IMR-90 (cell line): ENCODE results near the gene ZNF778. TPM values are rescaled to one million over a fixed set of nuclear protein-coding genes. Genes with fewer than 3 reads are reported as not detected.

Experiments
- ATAC-seq: fragments of 200-7000 bp; cut with Tn5 transposase; 2 replicates; pipeline ENCODE4 v1.9.1; 2020; ENCODE audit warnings: low read depth, mild to moderate bottlenecking, moderate library complexity
- BruUV-seq: library from RNA; stranded (reverse); fragments of 400-500 nt; replicated peaks from 2 replicates; lab custom pipeline; 2021; lab: Mats Ljungman, UMichigan
- CTCF ChIA-PET: fragments of 300-600 bp; formaldehyde crosslinking; extraction: SDS; loops from one replicate; lab custom pipeline; 2021; ENCODE audit warnings: antibody characterized with exemption; lab: Yijun Ruan, JAX
- POLR2A ChIA-PET: fragments of 300-600 bp; sonication (Branson Sonifier 250); formaldehyde crosslinking; loops from one replicate; lab custom pipeline; 2022; ENCODE audit warnings: antibody characterized with exemption; ENCODE audit not compliant: unreplicated experiment; lab: Charles Lee
- DNase-seq: peaks from one replicate; pipeline ENCODE4 v3.0.0; 2013
- H2AFZ ChIP-seq: replicated peaks from 2 replicates; pipeline ENCODE3; 2013; ENCODE audit warnings: low read length, mild to moderate bottlenecking; ENCODE audit not compliant: poor library complexity
- H2AK5ac ChIP-seq: 2 replicates; pipeline ENCODE4 v1.6.1; 2013; ENCODE audit warnings: low read depth, low read length, inconsistent platforms
- H2AK9ac ChIP-seq: replicated peaks from 2 replicates; pipeline ENCODE3; 2013; ENCODE audit warnings: mild to moderate bottlenecking, low read depth, low read length, moderate library complexity; ENCODE audit not compliant: poor library complexity
- H2BK120ac ChIP-seq: 2 replicates; pipeline ENCODE4 v1.6.1; 2013; ENCODE audit warnings: low read depth, low read length, inconsistent platforms
- H2BK15ac ChIP-seq: 3 replicates; pipeline ENCODE4 v1.6.1; 2013; ENCODE audit warnings: low read depth, low read length, inconsistent platforms
- H2BK20ac ChIP-seq: 2 replicates; pipeline ENCODE4 v1.6.1; 2013; ENCODE audit warnings: low read depth, mild to moderate bottlenecking, inconsistent platforms, low read length, moderate library complexity
- H2BK5ac ChIP-seq: 2 replicates; pipeline ENCODE4 v1.6.1; 2013; ENCODE audit warnings: mild to moderate bottlenecking, low read depth, low read length, inconsistent platforms; ENCODE audit not compliant: poor library complexity, severe bottlenecking
- H3K14ac ChIP-seq: replicated peaks from 2 replicates; pipeline ENCODE4 v1.6.1; 2013; ENCODE audit warnings: low read depth, low read length, inconsistent platforms
- H3K18ac ChIP-seq: 2 replicates; pipeline ENCODE4 v1.6.1; 2013; ENCODE audit warnings: low read depth, low read length, control low read depth
- H3K23ac ChIP-seq: 2 replicates; pipeline ENCODE4 v1.6.1; 2013; ENCODE audit warnings: low read depth, low read length, inconsistent platforms
- H3K27ac ChIP-seq: 2 replicates; pipeline ENCODE4 v1.5.1; 2013; ENCODE audit warnings: mild to moderate bottlenecking, control low read depth, low read length; ENCODE audit not compliant: insufficient read depth
- H3K27me3 ChIP-seq: 2 replicates; pipeline ENCODE4 v1.6.1; 2013; ENCODE audit warnings: low read length; ENCODE audit not compliant: control insufficient read depth, insufficient read depth
- H3K36me3 ChIP-seq: 2 replicates; pipeline ENCODE4 v1.6.1; 2013; ENCODE audit warnings: low read length, mixed read lengths; ENCODE audit not compliant: control insufficient read depth, insufficient read depth
- H3K4ac ChIP-seq: 2 replicates; pipeline ENCODE4 v1.6.1; 2013; ENCODE audit warnings: low read depth, low read length, inconsistent platforms
- H3K4me1 ChIP-seq: 2 replicates; pipeline ENCODE4 v1.6.1; 2013; ENCODE audit warnings: low read length, mixed read lengths; ENCODE audit not compliant: control insufficient read depth, insufficient read depth
- H3K4me2 ChIP-seq: 2 replicates; pipeline ENCODE4 v1.6.1; 2013; ENCODE audit warnings: low read depth, mild to moderate bottlenecking, control low read depth, low read length, moderate library complexity
- H3K4me3 ChIP-seq: 2 replicates; pipeline ENCODE4 v1.5.1; 2013; ENCODE audit warnings: low read depth, mild to moderate bottlenecking, control low read depth, low read length, moderate library complexity; ENCODE audit not compliant: insufficient read depth
- H3K56ac ChIP-seq: 2 replicates; pipeline ENCODE4 v1.6.1; 2013; ENCODE audit warnings: low read length, inconsistent platforms; ENCODE audit not compliant: insufficient read depth; ENCODE audit errors: extremely low read depth
- H3K79me1 ChIP-seq, 2 experiments: 2 replicates each; pipeline ENCODE4 v1.6.1; 2013; ENCODE audit warnings: low read length in 2 of 2, inconsistent platforms in 1 of 2, low read depth in 1 of 2
- H3K9ac ChIP-seq: 2 replicates; pipeline ENCODE4 v1.6.1; 2013; ENCODE audit warnings: low read depth, low read length, control low read depth
- H3K9me1 ChIP-seq: 2 replicates; pipeline ENCODE4 v1.6.1; 2013; ENCODE audit warnings: low read length, inconsistent platforms; ENCODE audit not compliant: insufficient read depth
- H3K9me3 ChIP-seq: 2 replicates; pipeline ENCODE4 v1.6.1; 2013; ENCODE audit warnings: low read length; ENCODE audit not compliant: control insufficient read depth, insufficient read depth
- H4K20me1 ChIP-seq: 2 replicates; pipeline ENCODE4 v1.6.1; 2013; ENCODE audit warnings: low read length, inconsistent platforms; ENCODE audit not compliant: insufficient read depth
- H4K5ac ChIP-seq: 2 replicates; pipeline ENCODE4 v1.6.1; 2013; ENCODE audit warnings: mild to moderate bottlenecking, low read depth, low read length, control low read depth
- H4K8ac ChIP-seq, 2 experiments: 2 replicates each; pipeline ENCODE4 v1.6.1; 2013; ENCODE audit warnings: low read depth in 2 of 2, low read length in 2 of 2, control low read depth in 1 of 2, inconsistent platforms in 1 of 2
- H4K91ac ChIP-seq: 2 replicates; pipeline ENCODE4 v1.6.1; 2013; ENCODE audit warnings: low read depth, low read length, inconsistent platforms; ENCODE audit not compliant: insufficient read depth
- NFE2L2 ChIP-seq: fragments of 150-350 bp; IDR thresholded peaks from 2 replicates; pipeline ENCODE4 v1.6.1; 2016; ENCODE audit warnings: low read depth, mild to moderate bottlenecking, low read length
- WGBS, 2 experiments: methylation state at CpG; one replicate each; pipeline versions ENCODE4 v1.1.5 to v1.1.7; 2013; ENCODE audit warnings: missing lambda C conversion rate in 2 of 2; ENCODE audit not compliant: insufficient read length in 1 of 2; ENCODE audit errors: extremely low coverage in 2 of 2; 5-methylcytosine and 5-hydroxymethylcytosine counted together
- dilution Hi-C: fragments of 300-500 bp; cut with HindIII; formaldehyde crosslinking; loops from one replicate; pipeline ENCODE4 v1.14.3; 2018; ENCODE audit warnings: low sequenced_read_pairs; ENCODE audit not compliant: unreplicated experiment
- in situ Hi-C: fragments of 300-500 bp; cut with MboI; formaldehyde crosslinking; loops from 3 replicates; pipeline ENCODE4 v1.14.3; 2019; ENCODE audit warnings: low sequenced_read_pairs, inconsistent platforms, mixed read lengths
- intact Hi-C: fragments of 100-400 bp; cut with micrococcal nuclease; formaldehyde crosslinking; loops from 2 replicates; pipeline ENCODE4 v1.10.0; 2022
- polyA plus RNA-seq, 3 experiments: library from polyadenylated mRNA; depleted of rRNA; stranded (reverse); fragments of >200 nt; gene quantifications; 2 replicates each; pipeline ENCODE4 v1.2.3, GENCODE V29; 2012; ENCODE audit warnings: low replicate concordance in 1 of 3
- total RNA-seq: library from RNA; depleted of rRNA; stranded (reverse); fragments of >200 nt; gene quantifications from 2 replicates; pipeline ENCODE4 v1.2.3, GENCODE V29; 2012

The ZNF778 gene
- total and polyA plus RNA-seq, 2 of the 4 experiments (the other 2 are of a cell fraction) = 5.6 to 9.9 TPM

- Histone ChIP-seq H4K5ac (no peak overlapping the region), H3K9me1 (0 out of 2 replicates have a peak, but pooled peaks cover 3% of the 10 kb centered on the region), H2BK5ac (no peak overlapping the region), H3K9me3 (peaks cover 33% of the 10 kb centered on the region), H3K56ac (no peak overlapping the region), H3K4me3 (no peak overlapping the region), H3K14ac (no peak overlapping the region), H4K8ac (no peak overlapping the region), H3K27me3 (no peaks in the 10 kb centered on the region), H3K4me2 (no peak overlapping the region), H3K18ac (no peak overlapping the region), H3K23ac (no peak overlapping the region), H2BK20ac (no peak overlapping the region), H2AK5ac (no peak overlapping the region), H3K27ac (no peak overlapping the region), H2AFZ (no peak overlapping the region), H3K36me3 (peaks cover 69% of the 10 kb centered on the region), H2BK120ac (no peak overlapping the region), H3K4ac (no peak overlapping the region), H4K20me1 (no peaks in the 10 kb centered on the region), H3K9ac (no peak overlapping the region), H3K79me1 (peaks cover 38 to 39% of the 10 kb centered on the region in 2 experiments), H3K4me1 (no peaks in the 10 kb centered on the region), H2BK15ac (no peak overlapping the region), H2AK9ac (no peak overlapping the region), H4K91ac (no peak overlapping the region)
- no peak for TF ChIP-seq NFE2L2
- DNase-seq (no peak), ATAC-seq (no peak)
- 100% methylated on average over 5 of the region's 10 CpGs; no CpG with 5 or more reads in 1 of the 2 experiments for WGBS, 2 experiments
- dilution Hi-C loops = no loop called here
- CTCF ChIA-PET = no interaction called here
- in situ Hi-C loops = no loop called here
- BruUV-seq = no TSS peak
- intact Hi-C loops = no loop called here
- POLR2A ChIA-PET = no interaction called here
Measured at GRCh38 chr16:89224665-89225064, 7.2 kb downstream of the ZNF778 start.
